NCI-H2171 (cell line): ENCODE measurements around the gene KLK13.

Experiments
- DNase-seq: peaks from one replicate; lab custom pipeline; 2025; lab: John Stamatoyannopoulos, UW

Gene KLK13

DNA sequence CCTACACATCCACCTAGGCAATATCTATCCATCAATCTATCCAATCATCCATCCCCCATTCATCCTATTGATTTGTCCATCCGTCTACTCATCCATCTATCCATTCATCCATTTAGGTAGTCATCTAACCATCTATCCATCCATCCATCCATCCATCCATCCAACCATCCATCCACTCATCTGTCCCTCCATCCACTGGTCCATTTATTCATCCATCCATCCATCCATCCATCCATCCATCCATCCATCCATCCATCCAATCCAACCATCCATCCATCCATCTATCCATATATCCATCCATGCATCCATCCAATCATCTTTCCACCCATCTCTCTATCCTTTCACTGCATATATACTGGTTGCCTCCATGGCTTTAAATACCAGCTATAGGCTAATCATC lies 3.9 kb downstream of the KLK13 start:
- no peak for DNase-seq

DNA sequence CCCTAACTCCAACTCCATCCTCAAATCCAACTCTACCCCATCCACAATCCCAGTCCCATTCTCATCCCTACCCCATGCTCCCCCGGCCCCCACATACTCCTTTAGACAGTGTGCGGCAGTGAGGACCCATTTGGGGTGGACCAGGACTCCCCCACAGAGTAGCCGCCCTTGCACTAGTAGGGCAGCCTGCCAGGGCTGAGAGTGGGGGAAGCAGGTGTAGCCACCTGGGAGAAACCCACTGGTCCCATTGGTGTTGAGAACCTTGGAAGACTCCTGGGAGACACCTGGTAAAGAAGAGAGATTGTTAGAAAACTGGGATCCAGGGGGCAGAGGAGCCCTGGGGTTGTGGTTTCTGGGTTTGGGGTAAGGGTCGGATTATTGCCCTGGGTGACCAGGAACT lies 4.6 kb downstream of the KLK13 start:
- DNase-seq: no peak

GRCh38 chr19:51059715-51060114 lies 5.2 kb downstream of the KLK13 start:
- no peak for DNase-seq

DNA sequence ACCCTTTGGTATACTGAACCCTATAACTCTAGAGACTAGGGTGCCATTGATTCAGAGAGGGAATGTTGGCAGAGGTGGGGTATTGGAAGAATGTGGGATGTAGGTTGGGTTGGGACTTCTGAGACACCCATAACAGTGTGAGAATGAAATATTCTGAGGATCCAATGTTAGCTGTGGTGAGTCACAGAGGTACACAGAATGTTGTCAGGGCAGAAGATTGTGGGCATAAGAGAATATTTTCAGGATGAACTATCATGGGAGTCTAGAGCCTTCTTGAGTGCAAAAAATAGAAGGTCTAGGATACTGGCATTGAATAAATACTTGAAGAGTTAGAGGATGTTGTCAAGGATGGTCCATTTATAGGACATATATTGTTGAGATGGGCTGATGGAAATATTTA lies 9.0 kb downstream of the KLK13 start:
- DNase-seq: no peak

GRCh38 chr19:51047031-51047335 lies 17.9 kb downstream of the KLK13 start:
- no peak for DNase-seq

DNA sequence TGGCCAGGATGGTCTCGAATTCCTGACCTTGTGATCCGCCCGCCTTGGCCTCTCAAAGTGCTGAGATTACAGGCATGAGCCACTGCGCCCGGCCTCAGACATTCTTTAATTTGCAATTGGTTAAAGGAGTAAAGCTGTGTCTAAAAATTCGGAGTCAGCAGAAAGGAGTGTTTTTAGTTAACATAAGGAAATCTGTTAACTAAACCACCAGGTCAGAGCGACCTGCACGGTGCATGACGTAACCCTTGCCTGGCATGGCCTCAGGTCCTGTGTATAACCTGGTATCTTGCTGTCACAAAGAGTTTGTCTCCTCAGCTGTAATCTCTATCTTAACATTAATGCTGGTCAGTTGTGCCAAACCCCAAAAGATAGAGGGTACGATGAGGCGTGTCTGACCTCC lies 20.6 kb downstream of the KLK13 start:
- no peak for DNase-seq

- DNase-seq: no peak
Measured at GRCh38 chr19:51043497-51043896, 21.4 kb downstream of the KLK13 start.

DNA sequence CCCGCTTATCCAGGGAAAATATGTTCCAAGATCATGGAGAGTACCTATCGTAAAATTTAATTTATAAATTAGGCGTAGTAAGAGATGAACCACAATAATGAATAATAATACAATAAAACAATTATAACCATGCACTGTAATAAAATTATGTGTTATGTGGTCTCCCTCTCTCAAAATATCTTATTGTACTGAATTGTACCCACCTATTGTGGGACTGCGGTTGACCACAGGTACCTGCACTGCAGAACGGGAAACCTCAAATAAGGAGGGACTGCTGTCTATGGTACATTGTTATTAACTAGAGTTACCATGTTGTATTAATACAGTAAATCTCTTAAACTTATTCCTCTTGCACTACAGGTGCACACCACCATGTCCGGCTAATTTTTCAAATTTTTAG lies 24.7 kb downstream of the KLK13 start:
- DNase-seq: no peak

DNA sequence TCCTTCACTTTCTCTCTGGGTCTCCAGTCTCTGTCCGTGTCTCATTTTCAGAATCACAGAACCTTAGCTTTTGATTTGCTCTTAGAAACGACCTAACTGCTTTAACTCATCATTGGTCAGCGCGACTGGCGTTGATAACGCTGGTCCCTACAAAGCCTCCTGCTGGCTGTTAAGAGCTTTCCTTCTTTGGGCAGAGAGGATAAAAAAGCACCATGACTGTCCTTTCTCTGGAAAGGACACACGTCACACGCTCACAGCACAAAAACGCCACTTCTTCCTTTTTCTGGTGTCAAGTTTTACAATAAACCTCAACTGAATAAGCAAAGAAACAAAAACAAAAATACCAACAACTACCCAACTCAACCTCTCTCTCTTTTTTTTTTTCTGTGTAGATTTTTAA lies 28.4 kb downstream of the KLK13 start:
- no peak for DNase-seq

DNA sequence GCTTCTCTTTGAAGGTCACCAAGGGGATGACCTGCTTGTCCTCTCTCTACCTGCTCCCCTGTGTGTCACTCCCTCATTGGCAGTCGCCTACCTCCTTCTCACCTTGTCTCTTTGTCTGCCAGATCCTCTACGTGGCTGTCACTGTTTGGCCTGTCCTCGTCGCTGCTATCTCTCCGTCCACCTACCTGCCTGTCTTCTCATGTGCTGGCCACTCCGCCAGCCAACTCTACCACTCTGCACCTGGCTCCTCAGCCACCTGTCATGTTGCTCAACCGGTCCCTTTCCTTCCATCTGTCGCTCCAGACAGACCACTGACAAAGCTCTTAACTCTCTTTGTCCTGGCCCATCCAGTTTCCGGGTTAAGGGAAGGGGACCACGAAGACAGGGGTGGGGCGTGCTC lies 30.2 kb downstream of the KLK13 start, which contains the start of gene KLK12:
Gene KLK12, minus strand, starts transcription at position 299 of the 400 bp plus-strand sequence. CDS start 381 bp downstream, outside the sequence.
- no peak for DNase-seq

DNA sequence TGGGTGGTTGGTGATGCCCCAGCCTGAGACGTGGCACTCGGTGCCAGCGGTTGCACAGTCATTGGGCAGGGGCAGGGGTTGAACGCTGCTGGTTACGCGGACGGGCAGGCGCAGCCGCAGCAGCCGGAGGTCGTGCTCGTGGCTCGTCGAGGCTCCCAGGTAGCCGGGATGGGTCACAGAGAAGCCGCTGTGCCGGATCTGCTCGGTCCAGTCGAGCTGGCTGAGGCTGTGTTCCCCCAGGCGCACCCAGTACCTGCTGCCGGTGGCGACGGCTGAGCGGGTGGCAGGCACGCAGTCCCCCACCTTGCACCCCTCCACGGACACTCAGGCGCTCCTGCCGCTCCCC lies 33.0 kb downstream of the KLK13 start:
- no peak for DNase-seq

DNA sequence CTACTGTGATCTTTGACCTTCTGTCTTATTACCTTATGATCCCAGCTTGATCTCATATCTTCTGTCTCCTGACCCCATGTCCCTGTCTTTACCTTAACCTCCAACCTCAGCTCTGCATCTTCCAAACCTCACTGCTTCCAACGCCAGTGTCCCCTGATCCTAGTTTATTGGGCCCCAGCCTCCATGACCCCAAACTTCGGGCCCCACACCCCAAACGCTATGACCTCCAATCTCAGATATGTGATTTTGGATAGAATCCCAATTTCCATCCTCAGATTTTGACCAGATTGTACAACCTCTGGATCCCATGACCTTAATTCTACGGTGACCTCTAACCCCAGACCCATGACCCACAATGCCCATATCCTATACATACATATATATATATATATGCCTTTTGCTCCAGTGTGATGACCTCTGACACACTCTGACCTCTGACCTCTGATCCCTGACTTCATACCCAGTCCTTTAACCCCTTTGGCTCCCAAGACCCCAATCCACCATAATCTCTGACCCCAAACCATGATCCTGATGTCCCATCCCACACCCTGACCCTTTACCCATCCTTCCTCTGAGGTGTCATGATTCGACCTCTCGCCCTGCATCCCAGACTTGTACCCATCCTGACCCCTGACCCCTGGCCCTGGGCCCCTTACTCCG lies 33.5 kb downstream of the KLK13 start:
- no peak for DNase-seq

- no peak for DNase-seq
Measured at GRCh38 chr19:51030631-51031030, 34.3 kb downstream of the KLK13 start.

- DNase-seq: no peak
Measured at GRCh38 chr19:51029718-51030117, 35.2 kb downstream of the KLK13 start.

DNA sequence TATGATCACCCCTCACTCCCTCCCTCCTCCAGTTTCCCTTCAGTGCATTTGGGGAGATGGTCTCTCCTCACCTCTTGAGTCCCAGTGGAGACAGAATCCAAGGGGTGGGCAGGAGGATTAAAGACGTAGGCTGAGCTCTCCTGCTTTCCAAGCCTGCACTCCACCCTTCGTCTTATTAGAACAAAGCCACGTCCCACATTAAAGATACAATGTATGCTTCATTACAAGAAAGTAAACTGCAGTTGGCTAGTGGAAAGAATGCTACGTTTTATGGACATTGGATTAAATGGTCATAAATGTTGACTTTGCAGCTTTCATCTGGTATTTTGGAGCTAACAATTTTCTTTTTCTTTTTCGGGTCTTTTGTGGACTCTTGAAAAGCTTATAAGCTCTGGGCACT lies 37.0 kb downstream of the KLK13 start:
- no peak for DNase-seq

DNA sequence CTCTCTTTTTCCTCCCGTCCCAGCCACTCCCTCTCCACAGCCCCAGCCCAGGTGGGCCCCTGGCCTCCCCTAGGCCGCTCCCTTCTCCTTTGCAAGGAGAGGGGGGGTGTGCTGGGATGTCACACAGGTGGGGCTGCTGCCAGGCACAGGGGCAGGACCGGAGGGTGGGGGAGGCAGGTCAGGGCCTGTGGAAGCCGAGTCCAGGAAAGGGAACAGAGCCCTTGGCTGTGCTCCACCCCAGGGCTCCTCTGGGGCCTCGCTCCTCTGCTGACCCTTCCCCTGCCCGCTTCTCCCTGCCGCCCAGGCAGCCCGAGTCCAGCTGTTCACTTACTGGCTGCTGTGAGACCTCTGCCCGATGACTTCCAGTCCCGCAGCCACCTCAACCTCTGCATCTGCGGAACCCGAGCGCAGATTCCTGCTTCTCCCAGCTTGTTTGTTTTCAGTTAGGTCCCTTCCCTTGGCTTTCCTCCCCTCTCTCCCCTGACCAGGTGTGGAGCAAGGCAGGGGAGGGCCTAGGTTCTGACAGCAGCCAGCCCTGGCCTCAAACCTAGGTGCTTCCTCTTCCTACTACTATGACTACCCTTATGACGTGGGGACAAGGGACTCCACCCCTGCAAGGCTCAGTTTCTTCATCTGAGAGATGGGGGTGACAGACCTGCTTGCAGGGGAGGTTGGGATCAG lies 37.6 kb downstream of the KLK13 start:
- no peak for DNase-seq

- no peak for DNase-seq
Measured at GRCh38 chr19:51026554-51026831, 38.4 kb downstream of the KLK13 start, which contains the start of gene KLK11. Gene KLK11 (minus strand): TSS chr19:51026616. CDS start chr19:51025631, 985 bp downstream.

DNA sequence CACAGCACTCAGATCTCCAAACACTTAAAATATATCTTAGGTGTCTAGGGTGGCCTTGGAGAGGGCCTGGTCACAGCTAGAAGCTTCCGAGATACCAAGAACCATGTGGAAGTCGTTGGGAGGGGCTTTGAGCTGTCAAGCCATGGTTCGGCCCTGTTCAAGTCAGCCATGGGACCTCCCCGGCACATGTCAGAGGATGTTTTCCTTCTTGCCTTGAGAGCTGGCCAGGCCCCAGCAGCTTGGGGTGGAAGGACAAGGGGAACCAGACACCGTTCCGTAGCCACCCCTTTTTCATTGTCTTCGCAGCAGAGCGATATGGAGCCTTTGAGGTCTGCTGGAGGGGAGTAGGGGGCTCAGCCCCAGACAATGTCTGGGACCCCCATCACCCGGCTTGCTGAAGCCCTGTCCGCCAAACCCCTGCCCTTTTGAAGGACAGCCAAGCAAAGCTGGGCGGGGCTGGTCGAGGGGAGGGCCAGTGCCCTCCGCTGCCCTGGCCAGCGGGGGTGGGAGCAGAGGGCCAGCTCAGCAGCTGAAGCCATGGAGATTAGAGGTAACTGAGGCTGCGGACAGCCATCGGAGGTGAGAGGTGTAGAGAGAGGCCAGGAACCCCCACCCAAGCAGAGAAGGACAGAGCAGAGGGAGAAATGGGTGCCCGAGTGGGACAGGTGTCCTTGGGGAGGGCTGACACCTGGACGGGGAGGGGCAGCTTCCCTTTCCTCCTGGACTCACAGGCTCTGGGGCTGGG lies 38.9 kb downstream of the KLK13 start:
- DNase-seq: no peak

- no peak for DNase-seq
Measured at GRCh38 chr19:51025401-51025800, 39.5 kb downstream of the KLK13 start.

DNA sequence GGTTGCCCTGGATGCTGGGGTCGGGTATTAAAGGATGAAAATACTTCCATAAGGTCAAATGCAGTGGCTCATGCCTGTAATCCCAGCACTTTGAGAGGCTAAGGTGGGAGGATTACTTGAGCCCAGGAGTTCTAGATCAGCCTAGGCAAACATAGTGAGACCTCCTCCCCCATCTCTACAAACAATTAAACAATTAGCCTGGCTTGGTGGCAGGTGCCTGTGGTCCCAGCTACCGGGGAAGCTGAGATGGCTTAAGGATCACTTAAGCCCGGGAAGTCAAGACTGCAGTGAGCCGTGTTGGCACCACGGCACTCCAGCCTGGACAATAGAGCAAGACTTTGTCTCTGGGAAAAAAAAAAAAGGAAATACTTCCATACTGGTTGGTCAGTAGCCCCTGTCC lies 40.0 kb downstream of the KLK13 start:
- no peak for DNase-seq

DNA sequence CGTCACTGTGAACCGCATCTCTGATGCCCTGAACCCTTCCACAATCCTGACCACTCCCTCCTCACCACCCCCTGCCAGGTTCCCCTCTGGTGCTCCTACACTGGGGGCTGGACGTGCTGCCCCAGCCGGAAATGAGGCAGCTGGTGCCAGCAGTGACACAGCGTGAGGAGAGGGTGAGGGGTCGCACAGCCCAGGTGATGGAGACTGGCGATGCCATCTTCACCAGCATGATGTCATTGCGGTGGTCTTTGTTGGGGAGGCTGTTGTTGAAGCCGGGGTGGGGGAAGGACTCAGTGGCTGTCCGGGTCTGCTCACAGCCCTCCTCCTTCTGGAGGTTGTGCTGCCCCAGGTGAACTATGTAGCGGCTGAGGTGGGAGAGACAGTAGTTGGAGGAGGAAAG lies 40.9 kb downstream of the KLK13 start:
- DNase-seq: no peak

- DNase-seq: no peak
Measured at GRCh38 chr19:51022526-51022925, 42.4 kb downstream of the KLK13 start.

- no peak for DNase-seq
Measured at GRCh38 chr19:51020988-51021651, 43.8 kb downstream of the KLK13 start.
